Transverse colon (tissue), 4 donors: ENCODE results near the gene GRIN2D. TPM values are rescaled to one million over a fixed set of nuclear protein-coding genes. Genes with fewer than 3 reads are reported as not detected.
A peak's percentile ranks its signal among the peaks of the same experiment; 100 is the strongest.

ENCODE experiments used
- DNase-seq: peaks from one replicate; pipeline ENCODE4 v3.0.0-alpha.2; 2019
- H3K27ac ChIP-seq, 4 donors: fragments of 200-600 bp; sonication (generic); 2 replicates each; pipeline ENCODE4 v1.5.1; 2016 to 2018; ENCODE audit warnings: inconsistent platforms in 4 of 4
- H3K27me3 ChIP-seq: fragments of 200-600 bp; sonication (generic); 2 replicates; pipeline ENCODE4 v1.5.1; 2017; ENCODE audit warnings: inconsistent platforms
- H3K36me3 ChIP-seq, 4 donors: fragments of 200-600 bp; sonication (generic); 2 replicates each; pipeline ENCODE4 v1.5.1; 2017 to 2019; ENCODE audit warnings: inconsistent platforms in 4 of 4
- H3K4me1 ChIP-seq, 4 donors: fragments of 200-600 bp; sonication (generic); 2 replicates each; pipeline ENCODE4 v1.5.1; 2017 to 2020; ENCODE audit warnings: inconsistent platforms in 4 of 4
- H3K4me3 ChIP-seq, 4 donors: fragments of 200-600 bp; sonication (generic); 1 replicate in 1 of 4; 2 replicates in 3 of 4; pipeline versions ENCODE4 v1.5.1 to v1.6.1; 2017 to 2019; ENCODE audit warnings: inconsistent platforms in 4 of 4
- H3K9me3 ChIP-seq, 2 donors: fragments of 200-600 bp; sonication (generic); 2 replicates each; pipeline ENCODE4 v1.5.1; 2017 to 2019; ENCODE audit warnings: inconsistent platforms in 2 of 2
- CTCF ChIP-seq, 5 experiments: fragments of 200-600 bp in 3 of 5; fragments of 450-650 bp in 2 of 5; sonication (generic) in 3 of 5; IDR thresholded peaks; 1 replicate in 2 of 5; 2 replicates in 3 of 5; pipeline ENCODE4 v1.5.1; 2016 to 2017; ENCODE audit warnings: antibody characterized with exemption in 5 of 5, inconsistent platforms in 3 of 5, mild to moderate bottlenecking in 2 of 5, moderate library complexity in 1 of 5
- EP300 ChIP-seq: sonication (generic); formaldehyde crosslinking; IDR thresholded peaks from one replicate; pipeline ENCODE4 v1.6.1; 2017; ENCODE audit warnings: antibody characterized with exemption, low read depth
- POLR2A ChIP-seq: fragments of 450-650 bp; IDR thresholded peaks from one replicate; pipeline ENCODE4 v1.6.1; 2016; ENCODE audit warnings: antibody characterized with exemption, mild to moderate bottlenecking, moderate library complexity
- POLR2AphosphoS5 ChIP-seq, 3 donors: sonication (generic); formaldehyde crosslinking; IDR thresholded peaks; one replicate each; pipeline ENCODE4 v1.6.1; 2016; ENCODE audit warnings: antibody characterized with exemption in 3 of 3
- WGBS, 2 donors: methylation state at CpG; one replicate each; pipeline ENCODE4 v1.1.5; 2018; ENCODE audit warnings: low coverage in 1 of 2; 5-methylcytosine and 5-hydroxymethylcytosine counted together
- in situ Hi-C, 4 donors: fragments of 200-750 bp; cut with MboI; loops; one replicate each; pipeline versions ENCODE4 v1.15.0 to v1.15.1; 2017; ENCODE audit warnings: low sequenced_read_pairs in 3 of 4, low pct_ligation_motif_present in 1 of 4, low pct_unique_long_range_greater_than_20kb in 1 of 4
- intact Hi-C: fragments of 100-400 bp; cut with DNase I; formaldehyde crosslinking; loops from one replicate; pipeline ENCODE4 v1.15.1; 2023; ENCODE audit warnings: low total_unique reads
- total RNA-seq, 4 donors: library from RNA; depleted of rRNA; stranded (reverse); fragments of >200 nt; gene quantifications; one replicate each; pipeline ENCODE4 v1.1.0, GENCODE V29; 2016

The GRIN2D gene
- total RNA-seq, 4 donors from 2014 or later, result 0.32 to 3.8 (median 0.41) TPM; not detected in 1

- intact Hi-C loops, result no loop called here
- 18% methylated on average over 30 of the region's 104 CpGs; no CpG with 5 or more reads in 1 of the 2 donors for WGBS, 2 donors
- peak; percentile 88 for DNase-seq
- Histone ChIP-seq H3K27ac (peak overlapping the region; percentile 24 to 52 (median 37)), H3K4me1 (peaks cover 4 to 28% (median 24%) of the 10 kb centered on the region in 4 donors), H3K9me3 (no peaks in the 10 kb centered on the region), H3K4me3 (peak overlapping the region in 3 of 4 donors; percentile 23 to 49 (median 39)), H3K27me3 (peaks cover 46% of the 10 kb centered on the region), H3K36me3 (no peaks in the 10 kb centered on the region)
- no peak for TF ChIP-seq CTCF (IDR thresholded peaks at IDR 0.05)
- peak in 2 of 3 donors; percentile 43 to 68 for TF ChIP-seq POLR2AphosphoS5 (IDR thresholded peaks at IDR 0.05)
- no peak for TF ChIP-seq EP300
- TF ChIP-seq POLR2A, result no peak
- in situ Hi-C loops, result no loop called here
Measured at GRCh38 chr19:48398375-48399235, 5.1 kb downstream of the GRIN2D start.

GRCh38 chr19:48400018-48400742 lies 6.7 kb downstream of the GRIN2D start:
- 38 to 86% methylated on average over 1 to 14 of the region's 14 CpGs for WGBS, 2 donors
- intact Hi-C loops, result no loop called here
- H3K27me3 ChIP-seq, result peaks cover 30% of the 10 kb centered on the region
- H3K36me3 ChIP-seq, result no peaks in the 10 kb centered on the region
- DNase-seq, result peak; percentile 60
- in situ Hi-C loops, result no loop called here
- H3K4me3 ChIP-seq, result peak overlapping the region in 1 of 4 donors; percentile 7
- peak overlapping the region in 3 of 4 donors; percentile 14 to 56 (median 34) for H3K27ac ChIP-seq
- H3K4me1 ChIP-seq, result peaks cover 4 to 16% (median 11%) of the 10 kb centered on the region in 4 donors
- TF ChIP-seq POLR2AphosphoS5 (IDR thresholded peaks at IDR 0.05) (no peak), EP300 (no peak), POLR2A (no peak), CTCF (IDR thresholded peaks at IDR 0.05) (no peak)
- no peaks in the 10 kb centered on the region for H3K9me3 ChIP-seq

- in situ Hi-C loops, result no loop called here
- Histone ChIP-seq H3K27me3 (peaks cover 29% of the 10 kb centered on the region), H3K9me3 (no peaks in the 10 kb centered on the region), H3K4me1 (peaks cover 4 to 16% (median 11%) of the 10 kb centered on the region in 4 donors), H3K4me3 (no peak overlapping the region), H3K36me3 (no peaks in the 10 kb centered on the region), H3K27ac (no peak overlapping the region)
- WGBS, 2 donors, result 73 to 77% methylated on average over 5 of the region's 5 CpGs
- intact Hi-C loops, result no loop called here
- no peak for DNase-seq
- TF ChIP-seq CTCF (IDR thresholded peaks at IDR 0.05), result no peak
- TF ChIP-seq EP300, result no peak
- no peak for TF ChIP-seq POLR2AphosphoS5 (IDR thresholded peaks at IDR 0.05)
- TF ChIP-seq POLR2A, result no peak
Measured at GRCh38 chr19:48401287-48401686, 7.8 kb downstream of the GRIN2D start.

GRCh38 chr19:48403606-48404005 lies 10.1 kb downstream of the GRIN2D start:
- no peaks in the 10 kb centered on the region for H3K9me3 ChIP-seq
- no peak overlapping the region for H3K4me3 ChIP-seq
- H3K36me3 ChIP-seq, result no peaks in the 10 kb centered on the region
- no peak overlapping the region for H3K27ac ChIP-seq
- peaks cover 0 to 6% (median 0%) of the 10 kb centered on the region in 4 donors for H3K4me1 ChIP-seq
- TF ChIP-seq EP300, result no peak
- in situ Hi-C loops (no loop called here), intact Hi-C loops (no loop called here)
- H3K27me3 ChIP-seq, result peaks cover 19% of the 10 kb centered on the region
- 37% methylated on average over 3 of the region's 3 CpGs; no CpG with 5 or more reads in 1 of the 2 donors for WGBS, 2 donors
- DNase-seq, result peak; percentile 60
